ENCODE results near the gene MOCOS.

MOCOS gene

DNA sequence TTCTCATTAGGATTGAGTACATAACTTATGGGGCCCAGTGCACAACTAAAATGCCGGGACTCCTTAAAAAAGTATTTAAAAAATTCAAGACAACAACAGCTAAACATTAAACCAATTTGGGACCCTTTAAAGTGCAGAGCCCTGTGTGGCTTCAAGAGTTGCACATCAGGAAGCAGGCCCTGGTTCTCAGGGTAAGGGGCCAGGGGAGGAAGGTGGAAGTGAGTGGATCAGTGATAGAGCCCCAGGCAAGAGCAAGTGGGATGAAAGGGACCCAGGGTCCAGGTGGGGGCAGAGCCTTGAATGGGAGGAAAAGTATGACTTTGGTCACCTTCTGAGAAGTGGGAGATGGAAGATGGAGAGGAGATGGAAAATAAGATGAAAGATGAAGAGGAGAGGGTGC, 107.9 kb downstream of the MOCOS start:
- DNase-seq: no peak
- Histone ChIP-seq H3K27ac (no peak overlapping the region), H3K4me3 (ENCODE audit: low read depth, low read length) (no peak overlapping the region), H3K36me3 (replicated peaks) (no peaks in the 10 kb centered on the region), H3K27me3 (replicated peaks) (no peaks in the 10 kb centered on the region)
- in situ Hi-C loops (cut with HindIII; ENCODE audit: low pct_ligation_motif_present, low sequenced_read_pairs): no loop called here
- TF ChIP-seq, protein P1, sequence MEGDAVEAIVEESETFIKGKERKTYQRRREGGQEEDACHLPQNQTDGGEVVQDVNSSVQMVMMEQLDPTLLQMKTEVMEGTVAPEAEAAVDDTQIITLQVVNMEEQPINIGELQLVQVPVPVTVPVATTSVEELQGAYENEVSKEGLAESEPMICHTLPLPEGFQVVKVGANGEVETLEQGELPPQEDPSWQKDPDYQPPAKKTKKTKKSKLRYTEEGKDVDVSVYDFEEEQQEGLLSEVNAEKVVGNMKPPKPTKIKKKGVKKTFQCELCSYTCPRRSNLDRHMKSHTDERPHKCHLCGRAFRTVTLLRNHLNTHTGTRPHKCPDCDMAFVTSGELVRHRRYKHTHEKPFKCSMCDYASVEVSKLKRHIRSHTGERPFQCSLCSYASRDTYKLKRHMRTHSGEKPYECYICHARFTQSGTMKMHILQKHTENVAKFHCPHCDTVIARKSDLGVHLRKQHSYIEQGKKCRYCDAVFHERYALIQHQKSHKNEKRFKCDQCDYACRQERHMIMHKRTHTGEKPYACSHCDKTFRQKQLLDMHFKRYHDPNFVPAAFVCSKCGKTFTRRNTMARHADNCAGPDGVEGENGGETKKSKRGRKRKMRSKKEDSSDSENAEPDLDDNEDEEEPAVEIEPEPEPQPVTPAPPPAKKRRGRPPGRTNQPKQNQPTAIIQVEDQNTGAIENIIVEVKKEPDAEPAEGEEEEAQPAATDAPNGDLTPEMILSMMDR (IDR thresholded peaks at IDR 0.05; ENCODE audit: low read depth, low read length, missing control alignments): no peak

DNA sequence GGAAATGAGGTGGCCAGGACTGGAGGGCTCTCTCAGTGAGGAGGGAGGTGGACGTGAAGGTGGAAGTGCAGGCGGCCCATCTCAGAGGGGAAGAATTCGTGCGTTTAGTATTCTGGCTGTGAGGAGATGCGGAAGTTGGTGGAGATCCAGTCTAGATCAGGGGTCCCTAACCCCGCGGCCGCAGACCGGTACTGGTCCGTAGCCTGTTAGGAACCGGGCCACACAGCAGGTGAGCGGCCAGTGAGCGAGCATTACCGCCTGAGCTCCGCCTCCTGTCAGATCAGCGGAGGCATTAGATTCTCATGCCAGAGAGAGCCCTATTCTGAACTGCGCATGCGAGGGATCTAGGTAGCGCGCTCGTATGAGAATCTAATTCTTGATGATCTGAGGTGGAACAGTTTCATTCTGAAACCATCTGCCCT, 108.6 kb downstream of the MOCOS start:
- no peak for DNase-seq
- Histone ChIP-seq H3K36me3 (replicated peaks) (no peaks in the 10 kb centered on the region), H3K27ac (no peak overlapping the region), H3K27me3 (replicated peaks) (no peaks in the 10 kb centered on the region), H3K4me3 (ENCODE audit: low read depth, low read length) (peak overlapping the region; percentile 15)
- TF ChIP-seq, protein P1 (IDR thresholded peaks at IDR 0.05; ENCODE audit: low read depth, low read length, missing control alignments): no peak
- in situ Hi-C loops (cut with HindIII; ENCODE audit: low pct_ligation_motif_present, low sequenced_read_pairs): no loop called here

DNA sequence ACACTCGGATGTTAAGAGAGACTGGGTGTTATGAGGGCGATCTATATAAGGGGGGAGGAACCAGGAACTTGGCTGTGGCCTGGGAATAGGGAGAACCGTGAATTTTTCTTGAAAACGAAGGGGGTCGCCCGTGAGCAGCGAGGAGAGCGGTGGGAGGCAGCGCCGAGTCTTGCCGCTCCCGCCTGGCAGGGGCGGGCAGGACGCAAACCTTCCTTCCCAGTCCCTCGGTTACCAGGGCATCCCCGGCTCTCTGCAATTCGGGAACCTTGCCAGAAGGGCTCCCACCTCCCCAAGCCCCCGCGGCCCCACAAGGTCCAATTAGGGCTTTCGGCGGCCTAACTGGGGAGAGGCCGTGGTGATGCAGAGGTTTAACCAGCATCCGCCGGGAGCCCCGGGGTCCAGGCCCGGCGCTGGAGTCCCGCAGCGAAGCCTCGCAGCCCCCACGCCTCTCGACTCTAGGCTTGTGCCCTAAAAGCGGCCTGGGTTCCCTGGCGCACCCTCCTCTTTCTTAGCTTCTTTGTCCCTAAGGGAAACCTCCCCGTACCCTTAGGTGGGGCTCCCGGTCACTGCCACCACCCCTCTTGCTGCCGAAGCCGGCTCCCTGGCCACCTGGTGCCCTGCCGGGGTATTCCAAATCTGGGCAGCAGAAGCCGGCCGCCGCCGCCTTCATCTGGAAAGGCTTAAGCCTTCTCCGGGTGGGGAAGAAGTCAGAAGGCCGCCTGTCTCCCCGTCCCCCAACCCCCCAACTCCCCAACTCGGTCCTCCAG, 109.5 kb downstream of the MOCOS start:
- in situ Hi-C loops (cut with HindIII; ENCODE audit: low pct_ligation_motif_present, low sequenced_read_pairs): no loop called here
- H3K4me3 ChIP-seq (ENCODE audit: low read depth, low read length): peak overlapping the region; percentile 63
- H3K27ac ChIP-seq: peak overlapping the region; percentile 63

GRCh38 chr18:36297417-36298125, 110.3 kb downstream of the MOCOS start, which contains the start of gene FHOD3:
TSS of gene FHOD3 (plus strand) at chr18:36297713. CDS start at chr18:36297836, 123 bp downstream.
- H3K4me3 ChIP-seq (ENCODE audit: low read depth, low read length): peak within 1 kb of the TSS; percentile 69
- in situ Hi-C loops (cut with HindIII; ENCODE audit: low pct_ligation_motif_present, low sequenced_read_pairs): no loop called here
- peak within 1 kb of the TSS; percentile 63 for H3K27ac ChIP-seq
- no peak for DNase-seq
- no peaks in the 10 kb centered on the region for H3K36me3 ChIP-seq (replicated peaks)
- H3K27me3 ChIP-seq (replicated peaks): no peaks in the 10 kb centered on the region
- TF ChIP-seq, protein P1 (IDR thresholded peaks at IDR 0.05; ENCODE audit: low read depth, low read length, missing control alignments): no peak

More for the DNA sequence above, 109.5 kb downstream of the MOCOS start:
- H3K36me3 ChIP-seq (replicated peaks): no peaks in the 10 kb centered on the region
- TF ChIP-seq, protein P1 (IDR thresholded peaks at IDR 0.05; ENCODE audit: low read depth, low read length, missing control alignments): peak; percentile 76
- peak; percentile 64 for DNase-seq
- no peaks in the 10 kb centered on the region for H3K27me3 ChIP-seq (replicated peaks)

DNA sequence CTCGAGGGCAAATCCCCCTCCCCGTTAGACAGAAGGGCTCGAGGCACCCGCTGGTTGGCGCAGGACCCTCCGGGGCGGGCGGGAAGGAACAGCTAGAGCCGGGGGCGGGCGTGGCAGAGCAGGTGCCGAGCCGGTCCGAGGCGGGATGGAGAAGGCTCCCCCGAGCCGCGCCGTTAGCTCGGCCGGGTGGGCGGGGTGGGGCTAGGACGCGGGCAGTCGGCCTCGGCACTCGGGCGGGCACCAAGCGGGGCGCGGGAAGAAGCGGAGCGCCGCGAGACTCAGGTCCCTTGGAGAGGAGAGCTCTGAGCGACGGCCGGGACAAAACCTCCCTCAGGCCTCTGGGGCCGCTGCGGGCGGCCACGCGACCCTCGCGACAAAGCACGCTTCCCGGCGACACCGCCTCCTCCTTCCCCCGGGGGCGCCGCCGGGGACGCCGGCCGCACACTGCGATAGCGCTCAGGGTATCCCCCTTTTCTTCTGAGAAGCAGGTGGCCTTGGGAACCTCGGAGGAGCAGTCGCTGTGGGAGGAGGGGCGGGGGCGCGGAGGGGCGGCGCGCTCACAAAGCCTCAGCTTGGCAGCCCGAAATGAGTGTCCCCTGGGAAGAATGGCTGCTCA, 110.9 kb downstream of the MOCOS start:
- Histone ChIP-seq H3K36me3 (replicated peaks) (no peaks in the 10 kb centered on the region), H3K27ac (peak overlapping the region; percentile 63), H3K27me3 (replicated peaks) (no peaks in the 10 kb centered on the region), H3K4me3 (ENCODE audit: low read depth, low read length) (peak overlapping the region; percentile 69)
- in situ Hi-C loops (cut with HindIII; ENCODE audit: low pct_ligation_motif_present, low sequenced_read_pairs): no loop called here
- TF ChIP-seq, protein P1 (IDR thresholded peaks at IDR 0.05; ENCODE audit: low read depth, low read length, missing control alignments): no peak
- DNase-seq: no peak
